ENCODE data around the gene TRAF2. TPM values are rescaled to one million over a fixed set of nuclear protein-coding genes. Genes with fewer than 3 reads are reported as not detected.
"Not testable (repeated sequence)": the region's sequence is repeated elsewhere in the genome, so short reads cannot be mapped to it uniquely, and the experiment has no call there.

TRAF2 gene, protein sequence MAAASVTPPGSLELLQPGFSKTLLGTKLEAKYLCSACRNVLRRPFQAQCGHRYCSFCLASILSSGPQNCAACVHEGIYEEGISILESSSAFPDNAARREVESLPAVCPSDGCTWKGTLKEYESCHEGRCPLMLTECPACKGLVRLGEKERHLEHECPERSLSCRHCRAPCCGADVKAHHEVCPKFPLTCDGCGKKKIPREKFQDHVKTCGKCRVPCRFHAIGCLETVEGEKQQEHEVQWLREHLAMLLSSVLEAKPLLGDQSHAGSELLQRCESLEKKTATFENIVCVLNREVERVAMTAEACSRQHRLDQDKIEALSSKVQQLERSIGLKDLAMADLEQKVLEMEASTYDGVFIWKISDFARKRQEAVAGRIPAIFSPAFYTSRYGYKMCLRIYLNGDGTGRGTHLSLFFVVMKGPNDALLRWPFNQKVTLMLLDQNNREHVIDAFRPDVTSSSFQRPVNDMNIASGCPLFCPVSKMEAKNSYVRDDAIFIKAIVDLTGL
- 10 to 100 TPM in 1 of 2 donors, 1 to 10 TPM in 1; 8.7 to 10.9 TPM for total RNA-seq
- long read RNA-seq, donor 1, partial matches to known transcripts, result 2 of 8 reads
- long read RNA-seq, donor 1, other reads (novel, unspliced or antisense), result 5 of 8 reads
- long read RNA-seq, donor 2, transcript TRAF2-201 (11 exons, 2,264 nt), result major isoform, 27 of 62 reads
- long read RNA-seq, donor 2, partial matches to known transcripts, result 16 of 62 reads
- long read RNA-seq, donor 2, other reads (novel, unspliced or antisense), result 19 of 62 reads

DNA sequence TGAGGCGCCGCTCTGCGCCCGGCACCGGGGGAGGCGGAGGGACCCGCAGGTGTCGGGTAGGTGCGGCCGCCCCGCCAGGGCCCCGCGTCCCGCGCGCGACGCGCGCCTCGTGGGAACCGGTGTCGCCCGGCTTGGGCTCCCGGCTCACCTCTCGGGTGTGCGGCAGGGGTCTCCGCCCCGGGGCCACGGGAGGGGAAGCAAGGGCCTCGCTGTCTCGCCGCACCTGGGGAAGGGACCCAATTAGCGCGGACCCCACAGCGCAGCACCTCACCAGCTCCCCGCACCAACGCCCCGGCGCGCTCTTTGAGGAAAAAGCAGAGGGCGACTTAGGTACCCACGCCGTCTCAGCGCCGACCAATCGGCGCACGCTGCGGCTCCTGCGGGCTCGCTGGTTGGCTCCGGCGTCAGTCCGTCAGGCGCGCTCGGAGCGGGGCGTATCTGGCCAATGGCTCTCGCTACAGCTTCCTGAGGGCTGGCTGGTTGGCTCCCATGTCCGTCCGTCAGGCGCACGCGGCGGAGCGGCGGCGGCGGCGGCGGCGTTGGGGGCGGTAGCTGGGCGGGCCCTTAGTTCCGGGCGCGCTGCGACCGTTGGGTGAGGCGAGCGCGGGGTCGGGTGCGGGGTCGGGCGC, at the start of gene TRAF2:
TRAF2 (plus strand) TSS at position 567 of the 629 bp plus-strand sequence. CDS start 12,225 bp downstream, outside the sequence.
- DNase-seq (ENCODE audit: low spot score), result peak; percentile 99
- intact Hi-C loops (cut with DNase I), result loop anchor here in 1 of 2 donors (5.0 kb wide), 1 partner anchor 56 kb away; the partner anchor contains the start of gene FBXW5

DNA sequence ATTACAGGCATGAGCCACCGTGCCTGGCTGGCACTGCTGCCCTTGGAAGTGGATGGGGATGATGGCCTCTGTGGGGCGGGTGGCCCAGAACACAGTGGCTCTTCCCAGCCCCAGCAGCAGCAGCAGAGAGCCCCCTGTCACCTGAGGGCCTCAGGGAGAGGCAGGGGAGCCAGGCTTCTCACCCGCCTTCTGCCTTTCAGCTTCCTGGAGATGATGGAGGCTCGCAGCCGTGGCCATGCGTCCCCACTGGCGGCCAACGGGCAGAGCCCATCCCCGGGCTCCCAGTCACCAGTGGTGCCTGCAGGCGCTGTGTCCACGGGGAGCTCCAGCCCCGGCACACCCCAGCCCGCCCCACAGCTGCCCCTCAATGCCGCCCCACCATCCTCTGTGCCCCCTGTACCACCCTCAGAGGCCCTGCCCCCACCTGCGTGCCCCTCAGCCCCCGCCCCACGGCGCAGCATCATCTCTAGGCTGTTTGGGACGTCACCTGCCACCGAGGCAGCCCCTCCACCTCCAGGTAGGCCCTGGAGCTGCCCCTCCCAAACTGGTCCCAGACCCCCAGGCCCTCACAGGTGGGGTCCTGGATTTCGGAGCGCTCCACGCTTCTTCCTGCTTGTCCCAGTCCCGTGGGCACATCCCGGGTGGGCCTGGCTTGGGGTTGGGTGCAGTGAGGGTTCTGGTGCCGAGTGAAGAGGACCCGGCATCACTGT, 49.0 kb upstream of the TRAF2 start:
- intact Hi-C loops (cut with DNase I), result no loop called here
- DNase-seq (ENCODE audit: low spot score), result no peak

DNA sequence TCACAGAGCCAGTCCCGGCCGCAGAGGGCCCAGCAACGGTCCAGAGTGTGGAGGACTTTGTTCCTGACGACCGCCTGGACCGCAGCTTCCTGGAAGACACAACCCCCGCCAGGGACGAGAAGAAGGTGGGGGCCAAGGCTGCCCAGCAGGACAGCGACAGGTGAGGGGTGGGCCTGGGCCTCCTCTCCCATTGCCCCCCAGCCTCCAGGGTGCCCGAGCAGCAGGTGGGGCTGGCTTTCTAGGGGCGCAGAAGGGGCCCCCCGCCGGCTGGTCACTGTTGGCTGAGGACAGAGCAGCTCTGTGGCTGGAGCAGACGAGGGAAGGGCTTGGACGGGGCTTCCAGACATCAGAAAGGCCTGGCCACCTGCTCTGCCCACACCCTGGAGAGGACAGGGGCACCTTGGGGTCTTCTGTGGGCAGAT, 48.4 kb upstream of the TRAF2 start:
- intact Hi-C loops (cut with DNase I); DNase-seq (ENCODE audit: low spot score): not testable (repeated sequence)

DNA sequence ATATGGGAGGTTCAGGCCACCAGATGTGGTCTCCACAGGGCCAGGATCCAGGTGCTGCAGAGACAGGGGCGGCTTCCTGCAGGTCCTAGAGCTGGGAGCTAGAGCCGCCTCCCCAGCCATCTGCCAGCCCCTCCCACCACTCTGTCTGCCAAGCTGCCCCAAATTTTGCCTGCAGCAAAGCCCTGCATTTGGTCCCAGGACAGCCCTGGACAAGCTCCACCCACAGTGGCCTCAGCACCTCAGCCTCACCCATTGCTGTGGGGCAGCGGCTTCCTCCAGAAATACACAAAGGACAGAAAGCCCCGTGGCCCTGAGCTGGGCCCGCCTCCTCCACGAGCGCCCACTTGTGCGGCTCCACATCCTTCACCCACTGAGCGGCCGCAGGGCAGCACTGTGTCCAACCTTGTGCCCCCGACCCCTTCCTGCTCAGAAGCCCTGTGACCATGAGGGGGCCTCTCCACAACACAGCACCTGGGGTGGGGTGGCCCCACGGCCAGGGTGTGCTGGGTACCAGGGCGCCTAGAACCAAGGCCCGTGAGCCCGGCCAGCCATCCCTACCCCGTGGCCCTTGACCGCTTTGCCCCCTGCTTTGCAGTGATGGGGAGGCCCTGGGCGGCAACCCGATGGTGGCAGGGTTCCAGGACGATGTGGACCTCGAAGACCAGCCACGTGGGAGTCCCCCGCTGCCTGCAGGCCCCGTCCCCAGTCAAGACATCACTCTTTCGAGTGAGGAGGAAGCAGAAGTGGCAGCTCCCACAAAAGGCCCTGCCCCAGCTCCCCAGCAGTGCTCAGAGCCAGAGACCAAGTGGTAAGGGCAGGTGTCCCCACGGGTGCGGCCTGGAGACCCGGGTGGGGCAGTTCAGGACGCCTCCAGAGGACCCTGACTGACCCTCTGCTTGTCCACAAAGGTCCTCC, 47.7 kb upstream of the TRAF2 start:
- DNase-seq (ENCODE audit: low spot score), result no peak
- intact Hi-C loops (cut with DNase I), result no loop called here

DNA sequence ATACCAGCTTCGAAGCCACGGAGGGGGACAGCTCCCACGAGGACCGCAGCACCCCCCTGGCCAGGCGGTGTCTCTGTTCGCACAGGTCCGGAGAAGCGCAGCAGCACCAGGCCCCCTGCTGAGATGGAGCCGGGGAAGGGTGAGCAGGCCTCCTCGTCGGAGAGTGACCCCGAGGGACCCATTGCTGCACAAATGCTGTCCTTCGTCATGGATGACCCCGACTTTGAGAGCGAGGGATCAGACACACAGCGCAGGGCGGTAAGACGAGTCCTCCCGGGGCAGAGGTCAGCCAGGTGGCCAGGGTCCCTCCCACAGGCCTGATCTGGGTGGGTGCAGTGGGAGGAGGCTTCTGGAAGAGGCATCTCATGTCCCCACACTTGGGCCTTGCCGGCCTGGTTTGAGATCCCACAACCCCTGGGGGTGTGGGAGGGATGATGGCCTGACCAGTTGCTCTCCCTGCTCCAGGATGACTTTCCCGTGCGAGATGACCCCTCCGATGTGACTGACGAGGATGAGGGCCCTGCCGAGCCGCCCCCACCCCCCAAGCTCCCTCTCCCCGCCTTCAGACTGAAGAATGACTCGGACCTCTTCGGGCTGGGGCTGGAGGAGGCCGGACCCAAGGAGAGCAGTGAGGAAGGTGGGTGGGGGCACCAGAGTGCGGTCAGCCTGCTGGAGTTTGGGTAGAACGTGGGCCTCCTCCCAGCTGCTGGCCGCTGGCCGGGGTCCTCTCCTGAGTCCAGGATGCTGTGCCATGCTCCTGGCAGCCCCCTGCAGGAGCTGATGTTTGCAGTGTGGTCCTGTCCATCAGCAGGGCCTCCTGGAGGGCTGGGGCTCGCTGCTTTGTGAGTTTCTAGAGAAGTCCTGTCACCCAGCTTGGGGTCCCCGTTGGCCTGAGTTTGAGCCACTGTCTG, 46.8 kb upstream of the TRAF2 start:
- intact Hi-C loops (cut with DNase I), result loop anchor here in 1 of 2 donors (5.0 to 10.0 kb wide), 2 partner anchors 103 to 195 kb away; partner anchors contain the start of genes FBXW5 and FUT7
- no peak for DNase-seq (ENCODE audit: low spot score)

DNA sequence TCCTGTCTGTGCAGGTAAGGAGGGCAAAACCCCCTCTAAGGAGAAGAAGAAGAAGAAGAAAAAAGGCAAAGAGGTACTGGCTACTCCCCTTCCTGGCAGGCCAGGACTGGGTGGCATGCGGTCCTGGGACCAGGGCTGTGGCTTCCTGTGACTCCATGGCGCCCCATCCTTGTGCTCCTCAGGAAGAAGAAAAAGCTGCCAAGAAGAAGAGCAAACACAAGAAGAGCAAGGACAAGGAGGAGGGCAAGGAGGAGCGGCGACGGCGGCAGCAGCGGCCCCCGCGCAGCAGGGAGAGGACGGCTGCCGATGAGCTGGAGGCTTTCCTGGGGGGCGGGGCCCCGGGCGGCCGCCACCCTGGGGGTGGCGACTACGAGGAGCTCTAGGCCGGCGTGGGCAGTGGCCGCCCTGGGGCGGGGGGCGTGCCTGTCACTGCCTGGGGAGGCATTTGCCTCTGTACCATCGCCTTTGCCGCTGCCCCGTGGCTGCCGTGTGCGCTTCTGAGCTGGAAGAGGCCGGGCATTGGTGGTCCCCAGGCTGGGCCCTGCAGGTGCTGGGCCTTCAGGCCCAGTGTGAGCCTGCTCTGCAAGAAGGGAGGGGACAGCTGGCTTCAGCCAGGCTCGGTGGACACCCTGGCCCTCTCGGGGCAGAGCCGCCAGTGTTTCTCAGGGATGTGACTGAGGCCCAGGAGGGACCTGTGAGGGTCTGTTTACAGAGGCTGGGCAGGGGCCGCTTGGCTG, 46.0 kb upstream of the TRAF2 start:
- intact Hi-C loops (cut with DNase I), result loop anchor here in 1 of 2 donors (5.0 to 10.0 kb wide), 2 partner anchors 102 to 194 kb away; partner anchors contain the start of genes FBXW5 and FUT7

DNA sequence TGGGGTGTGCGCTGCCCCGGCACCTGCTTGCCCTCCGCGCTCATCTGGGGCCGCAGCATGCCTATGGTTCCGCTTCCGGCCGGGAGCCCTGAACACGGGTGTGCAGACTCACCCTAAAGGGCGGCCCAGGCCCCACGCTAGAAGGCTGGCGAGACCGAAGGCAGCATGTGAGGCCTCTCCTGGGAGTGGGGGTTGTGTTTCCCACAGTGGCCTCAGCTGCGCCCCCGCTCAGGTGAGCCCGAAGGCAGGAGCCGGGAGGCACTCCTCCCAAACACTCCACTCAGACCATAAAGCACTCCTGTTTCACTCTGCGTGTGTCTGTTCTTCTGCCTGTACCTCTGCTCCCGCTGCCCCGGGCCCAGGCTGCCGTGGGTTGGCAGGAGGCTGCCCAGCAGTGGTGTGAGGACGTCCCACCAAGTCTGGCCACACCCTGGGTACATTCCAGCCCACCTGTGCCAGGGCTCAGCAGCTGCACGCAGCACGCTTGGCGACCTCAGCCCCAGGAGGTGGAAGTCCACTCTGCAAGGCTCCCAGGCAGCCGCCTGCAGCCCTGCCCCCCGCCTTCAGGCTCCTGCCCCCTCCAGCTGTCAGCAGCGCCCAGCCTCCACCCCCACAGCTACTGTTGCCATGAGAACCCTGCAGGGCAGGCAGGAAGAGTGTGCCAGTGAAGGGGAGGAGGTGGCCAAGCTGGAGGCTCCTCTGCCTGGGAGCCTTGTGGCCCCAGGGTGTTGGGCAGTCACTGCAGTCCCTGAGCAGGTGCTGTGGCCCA, 45.3 kb upstream of the TRAF2 start:
- intact Hi-C loops (cut with DNase I), result loop anchor here in 1 of 2 donors (5.0 to 10.0 kb wide), 2 partner anchors 101 to 194 kb away; partner anchors contain the start of genes FBXW5 and FUT7
- DNase-seq (ENCODE audit: low spot score), result no peak

More for the DNA sequence above, 46.0 kb upstream of the TRAF2 start:
- no peak for DNase-seq (ENCODE audit: low spot score)

DNA sequence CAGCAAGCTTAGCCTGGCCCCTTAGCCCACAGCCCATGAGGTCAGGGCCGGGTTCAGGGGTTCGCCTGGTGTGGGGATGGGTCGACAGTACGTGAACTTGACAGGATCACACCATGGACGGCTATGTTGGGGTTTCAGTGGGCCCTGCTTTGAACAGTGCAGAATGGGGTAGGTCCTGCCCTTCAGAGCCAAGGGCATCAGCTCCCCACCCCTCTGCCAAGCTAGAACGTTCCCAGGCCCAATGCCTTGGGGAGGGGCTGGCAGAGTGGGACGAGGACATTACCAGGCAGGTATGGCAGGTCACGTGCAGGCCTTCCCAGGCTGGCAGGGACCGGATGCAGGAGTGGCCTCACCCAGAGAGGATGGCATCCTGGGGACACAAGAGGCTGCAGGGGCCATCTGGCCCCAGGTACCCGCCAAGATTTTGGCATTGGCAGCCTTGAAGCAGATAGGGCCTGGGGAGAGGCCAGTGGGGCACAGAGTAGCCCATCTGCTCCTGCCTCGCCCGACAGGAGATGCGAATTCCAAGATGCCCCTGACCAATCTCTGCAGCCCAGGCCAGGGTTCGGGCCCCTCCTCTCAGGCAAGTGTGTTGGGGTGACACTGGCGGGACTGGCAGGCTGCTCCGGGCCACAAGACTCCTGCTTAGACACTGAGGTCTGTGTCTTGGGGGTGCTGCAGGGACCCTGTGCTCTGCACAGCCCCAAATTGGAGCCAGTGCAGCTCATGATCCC, 44.5 kb upstream of the TRAF2 start:
- not testable (repeated sequence) for DNase-seq (ENCODE audit: low spot score)
- intact Hi-C loops (cut with DNase I), result loop anchor here in 1 of 2 donors (5.0 to 10.0 kb wide), 2 partner anchors 100 to 193 kb away; partner anchors contain the start of genes FBXW5 and FUT7

DNA sequence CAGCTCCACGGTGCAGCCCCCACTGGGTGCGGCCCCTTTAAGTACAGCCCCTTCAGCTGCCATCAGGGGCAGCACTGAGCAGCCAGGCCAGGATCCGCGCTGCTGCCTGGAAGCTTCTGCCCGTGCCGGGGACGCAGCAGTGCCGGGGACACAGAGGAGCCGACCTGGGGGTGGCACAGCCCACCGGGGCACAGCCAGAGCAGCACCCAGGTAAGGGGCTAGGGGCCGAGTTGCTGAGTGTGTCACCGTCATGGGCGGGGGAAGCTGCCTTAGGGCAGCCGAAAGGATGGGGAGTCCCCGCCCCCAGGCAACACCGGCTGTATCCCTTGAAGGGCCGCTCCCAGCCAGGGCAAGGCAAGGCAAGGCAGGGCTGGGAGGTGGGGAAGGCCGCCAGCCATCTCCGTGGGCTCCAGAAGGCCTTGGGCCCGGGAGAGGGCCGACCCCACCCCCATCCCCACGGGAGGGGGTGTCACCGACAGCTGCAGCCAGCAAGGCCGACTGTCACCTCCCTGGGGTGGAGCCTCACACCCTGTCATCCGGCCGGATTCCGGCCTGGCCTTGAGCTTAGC, 43.9 kb upstream of the TRAF2 start, which contains the start of gene AJM1:
AJM1 (plus strand) TSS at position 99 of the 569 bp plus-strand sequence. CDS start 1,937 bp downstream, outside the sequence.
- intact Hi-C loops (cut with DNase I), result loop anchor here in 1 of 2 donors (5.0 to 10.0 kb wide), 2 partner anchors 100 to 192 kb away; partner anchors contain the start of genes FBXW5 and FUT7
- DNase-seq (ENCODE audit: low spot score), result peak; percentile 93

DNA sequence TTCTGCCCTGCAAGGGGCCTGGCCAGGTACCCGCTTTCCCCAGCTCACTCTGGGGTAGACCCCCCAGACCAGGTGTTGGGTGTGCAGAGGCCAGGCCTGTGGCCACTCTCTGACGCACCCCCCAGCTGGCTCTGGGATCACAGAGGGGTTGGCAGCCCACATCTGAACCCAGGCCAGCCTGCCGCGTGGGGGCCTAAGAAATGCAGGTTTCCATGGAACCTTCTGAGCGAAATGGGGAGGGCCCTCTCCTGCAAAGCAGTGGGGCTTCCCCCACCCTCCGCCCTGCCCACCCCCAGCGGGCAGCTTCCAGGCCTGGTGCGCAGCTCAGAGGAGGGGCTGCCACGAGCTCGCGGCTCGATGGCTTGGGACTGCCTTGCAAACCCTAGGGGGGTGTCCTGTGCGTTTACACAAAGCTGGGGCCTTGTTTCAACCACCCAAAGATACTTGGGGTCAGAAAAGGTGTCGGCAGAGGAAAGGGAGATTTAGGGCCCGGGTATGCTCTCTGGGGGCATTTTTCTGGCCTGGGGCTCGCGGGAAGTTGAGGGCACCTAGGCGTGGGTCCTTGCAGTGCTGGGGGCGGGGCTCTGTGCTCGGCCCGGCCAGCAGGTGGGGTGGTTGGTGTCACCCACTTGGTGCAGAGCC, 43.0 kb upstream of the TRAF2 start:
- not testable (repeated sequence) for DNase-seq (ENCODE audit: low spot score)
- intact Hi-C loops (cut with DNase I), result loop anchor here in 1 of 2 donors (5.0 to 10.0 kb wide), 2 partner anchors 99 to 192 kb away; partner anchors contain the start of genes FBXW5 and FUT7

DNA sequence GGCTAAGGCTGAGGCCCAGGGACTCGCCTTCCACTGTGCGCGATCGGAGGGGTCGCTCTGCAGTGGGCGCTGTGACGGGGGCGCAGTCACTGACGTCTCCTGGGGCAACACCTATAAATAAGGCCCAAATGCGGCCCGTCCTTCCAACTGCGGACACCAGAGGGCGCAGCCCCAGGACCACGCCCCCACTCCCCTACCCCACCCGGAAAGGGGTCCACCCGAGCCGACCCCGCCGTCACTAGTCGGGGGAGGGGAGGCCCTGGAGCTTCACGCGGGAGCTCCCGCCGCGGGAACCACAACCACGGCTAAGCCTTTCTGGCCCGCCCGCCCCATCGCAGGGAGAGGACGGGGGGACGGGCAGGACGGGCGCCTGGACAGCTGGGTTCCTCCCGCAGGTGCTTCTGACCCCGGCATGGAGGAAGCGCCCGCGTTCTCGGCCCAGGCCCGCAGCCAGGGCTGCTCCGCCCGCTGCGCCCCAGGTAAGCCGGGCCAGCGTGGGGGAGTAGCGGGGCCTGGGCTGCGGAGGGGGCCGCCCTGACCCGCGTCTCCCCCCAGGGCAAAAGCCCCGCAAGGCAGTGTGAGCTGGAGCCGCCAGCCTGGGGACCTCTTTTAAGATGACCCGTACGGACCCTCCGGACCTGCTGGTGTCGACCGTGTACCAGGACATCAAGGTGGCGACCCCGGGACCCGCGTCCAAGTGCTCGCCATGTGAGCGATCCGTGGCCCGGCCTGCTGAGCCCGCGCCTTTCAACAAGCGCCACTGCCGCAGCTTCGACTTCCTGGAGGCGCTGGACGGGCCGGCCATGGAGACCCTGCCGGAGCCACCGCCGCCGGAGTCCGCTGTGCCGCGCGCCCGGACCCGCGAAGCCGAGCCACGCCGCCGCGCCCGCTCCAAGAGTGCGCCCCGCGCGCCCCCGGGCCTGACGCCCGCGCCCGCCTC, 42.2 kb upstream of the TRAF2 start:
- not testable (repeated sequence) for DNase-seq (ENCODE audit: low spot score)
- intact Hi-C loops (cut with DNase I), result loop anchor here in 1 of 2 donors (5.0 to 10.0 kb wide), 2 partner anchors 98 to 191 kb away; partner anchors contain the start of genes FBXW5 and FUT7
